PC-3 (cell line): ENCODE measurements around the gene PTPRQ. TPM values are rescaled to one million over a fixed set of nuclear protein-coding genes. Genes with fewer than 3 reads are reported as not detected.
A peak's percentile ranks its signal among the peaks of the same experiment; 100 is the strongest.

ENCODE experiments used
- ATAC-seq: fragments of 200-7000 bp; cut with Tn5 transposase; 2 replicates; pipeline ENCODE4 v1.9.1; 2020; ENCODE audit warnings: mild to moderate bottlenecking, moderate library complexity
- BruUV-seq: library from RNA; stranded (reverse); fragments of 400-500 nt; replicated peaks from 2 replicates; lab custom pipeline; 2021; lab: Mats Ljungman, UMichigan
- CTCF ChIA-PET: fragments of 300-600 bp; sonication (Branson Sonifier 250); formaldehyde crosslinking; loops from one replicate; lab custom pipeline; 2022; ENCODE audit warnings: antibody characterized with exemption; lab: Charles Lee
- POLR2A ChIA-PET: fragments of 300-600 bp; sonication (Branson Sonifier 250); formaldehyde crosslinking; loops from one replicate; lab custom pipeline; 2022; ENCODE audit warnings: antibody characterized with exemption; ENCODE audit not compliant: unreplicated experiment; lab: Charles Lee
- DNase-seq: peaks from one replicate; pipeline ENCODE4 v3.0.0-alpha.2; 2015
- H2AFZ ChIP-seq: fragments of 300-600 bp; sonication (generic); 2 replicates; pipeline ENCODE4 v1.6.0; 2016; ENCODE audit warnings: antibody characterized with exemption, low read length
- H3F3A ChIP-seq: fragments of 300-600 bp; sonication (generic); one replicate; pipeline ENCODE4 v1.6.0; 2017; ENCODE audit warnings: antibody characterized with exemption, low read length, control low read depth, mild to moderate bottlenecking; ENCODE audit not compliant: unreplicated experiment
- H3K27ac ChIP-seq: fragments of 300-600 bp; sonication (generic); 2 replicates; pipeline ENCODE4 v1.5.1; 2016; ENCODE audit warnings: mild to moderate bottlenecking, low read length
- H3K27me3 ChIP-seq: fragments of 300-600 bp; sonication (generic); 2 replicates; pipeline ENCODE4 v1.6.1; 2016; ENCODE audit warnings: low read length, mixed read lengths
- H3K36me3 ChIP-seq: fragments of 300-600 bp; sonication (generic); 2 replicates; pipeline ENCODE4 v1.6.1; 2016; ENCODE audit warnings: low read depth, mixed run types, low read length, mixed read lengths
- H3K4me1 ChIP-seq: fragments of 300-600 bp; sonication (generic); 2 replicates; pipeline ENCODE4 v1.5.1; 2016; ENCODE audit warnings: low read length; ENCODE audit not compliant: insufficient read depth
- H3K4me2 ChIP-seq: fragments of 300-600 bp; sonication (generic); 2 replicates; pipeline ENCODE4 v1.6.0; 2016; ENCODE audit warnings: low read length
- H3K4me3 ChIP-seq: fragments of 300-600 bp; sonication (generic); 2 replicates; pipeline ENCODE4 v1.5.1; 2016; ENCODE audit warnings: mild to moderate bottlenecking, low read length, mixed read lengths
- H3K79me2 ChIP-seq: fragments of 300-600 bp; sonication (generic); 2 replicates; pipeline ENCODE4 v1.6.1; 2017; ENCODE audit warnings: low read length, mixed read lengths
- H3K9ac ChIP-seq: fragments of 300-600 bp; sonication (generic); 2 replicates; pipeline ENCODE4 v1.6.0; 2016; ENCODE audit warnings: mild to moderate bottlenecking, low read length
- H3K9me2 ChIP-seq: fragments of 300-600 bp; sonication (generic); replicated peaks from 2 replicates; pipeline ENCODE4 v1.6.1; 2016; ENCODE audit warnings: mixed run types, low read length, mixed read lengths
- H3K9me3 ChIP-seq: fragments of 300-600 bp; sonication (generic); 2 replicates; pipeline ENCODE4 v1.6.1; 2016; ENCODE audit warnings: low read length, mixed read lengths
- H4K20me1 ChIP-seq: fragments of 300-600 bp; sonication (generic); 2 replicates; pipeline ENCODE4 v1.6.1; 2016; ENCODE audit warnings: low read length, mixed read lengths
- CTCF ChIP-seq: fragments of 300-600 bp; sonication (generic); conservative IDR thresholded peaks from 2 replicates; pipeline ENCODE4 v1.5.1; 2017; ENCODE audit warnings: antibody characterized with exemption, low read depth, mild to moderate bottlenecking, low read length
- EZH2 ChIP-seq: fragments of 300-600 bp; sonication (generic); IDR thresholded peaks from one replicate; pipeline ENCODE4 v1.6.1; 2017; ENCODE audit warnings: antibody characterized with exemption, mild to moderate bottlenecking, low read length; ENCODE audit not compliant: unreplicated experiment
- EZH2phosphoT487 ChIP-seq: fragments of 300-600 bp; sonication (generic); IDR thresholded peaks from 2 replicates; pipeline ENCODE4 v1.6.1; 2018; ENCODE audit warnings: mild to moderate bottlenecking, antibody characterized with exemption, low read length, borderline replicate concordance
- intact Hi-C: fragments of 100-400 bp; cut with micrococcal nuclease; formaldehyde crosslinking; loops from 2 replicates; pipeline ENCODE4 v1.9.0; 2023
- total RNA-seq: library from RNA; depleted of rRNA; stranded (reverse); fragments of >200 nt; gene quantifications from 2 replicates; pipeline ENCODE4 v1.2.3, GENCODE V29; 2014

Gene PTPRQ
- total RNA-seq, 1 experiment from 2014 or later, result 0.07 TPM

GRCh38 chr12:80602455-80602854 lies 158.4 kb downstream of the PTPRQ start:
- ATAC-seq, result no peak
- POLR2A ChIA-PET, result no interaction called here
- Histone ChIP-seq H3K36me3 (no peaks in the 10 kb centered on the region), H3K4me1 (0 out of 2 replicates have a peak, but pooled peaks cover 4% of the 10 kb centered on the region), H3K27ac (no peak overlapping the region), H4K20me1 (no peaks in the 10 kb centered on the region), H3F3A (no peaks in the 10 kb centered on the region), H2AFZ (no peak overlapping the region), H3K9ac (no peak overlapping the region), H3K9me3 (no peaks in the 10 kb centered on the region), H3K4me2 (no peak overlapping the region), H3K9me2 (no peaks in the 10 kb centered on the region), H3K27me3 (no peaks in the 10 kb centered on the region), H3K79me2 (no peaks in the 10 kb centered on the region), H3K4me3 (no peak overlapping the region)
- CTCF ChIA-PET, result no interaction called here
- DNase-seq, result no peak
- intact Hi-C loops, result no loop called here
- no TSS peak for BruUV-seq
- no peak for TF ChIP-seq EZH2phosphoT487
- TF ChIP-seq EZH2, result no peak
- no peak for TF ChIP-seq CTCF

GRCh38 chr12:80607361-80608135 lies 163.5 kb downstream of the PTPRQ start:
- Histone ChIP-seq H3K4me3 (no peak overlapping the region), H4K20me1 (no peaks in the 10 kb centered on the region), H3K4me2 (no peak overlapping the region), H3K79me2 (no peaks in the 10 kb centered on the region), H3K9me2 (no peaks in the 10 kb centered on the region), H3K9me3 (no peaks in the 10 kb centered on the region), H2AFZ (no peak overlapping the region), H3K27me3 (no peaks in the 10 kb centered on the region), H3K9ac (no peak overlapping the region), H3F3A (no peaks in the 10 kb centered on the region), H3K36me3 (no peaks in the 10 kb centered on the region), H3K27ac (no peak overlapping the region), H3K4me1 (no peaks in the 10 kb centered on the region)
- POLR2A ChIA-PET, result interaction anchor here (0.7 kb wide), 1 partner anchor 9 kb away, joined by 3 read pairs; no protein-coding TSS in a partner anchor
- DNase-seq (peak; percentile 40), ATAC-seq (peak; percentile 57)
- CTCF ChIA-PET, result interaction anchor here (1.0 kb wide), 1 partner anchor 134 kb away, joined by 4 read pairs; no protein-coding TSS in a partner anchor
- no TSS peak for BruUV-seq
- intact Hi-C loops, result no loop called here
- peak; percentile 72 for TF ChIP-seq CTCF
- no peak for TF ChIP-seq EZH2phosphoT487

GRCh38 chr12:80617733-80618132 lies 173.7 kb downstream of the PTPRQ start:
- Histone ChIP-seq H3K27me3 (no peaks in the 10 kb centered on the region), H3K9ac (no peak overlapping the region), H3F3A (no peaks in the 10 kb centered on the region), H3K4me1 (no peaks in the 10 kb centered on the region), H3K9me3 (no peaks in the 10 kb centered on the region), H3K9me2 (no peaks in the 10 kb centered on the region), H3K4me2 (no peak overlapping the region), H3K36me3 (no peaks in the 10 kb centered on the region), H3K79me2 (no peaks in the 10 kb centered on the region), H2AFZ (no peak overlapping the region), H3K27ac (no peak overlapping the region), H4K20me1 (no peaks in the 10 kb centered on the region), H3K4me3 (no peak overlapping the region)
- no TSS peak for BruUV-seq
- no peak for TF ChIP-seq EZH2
- ATAC-seq, result no peak
- ChIA-PET POLR2A (no interaction called here), CTCF (no interaction called here)
- intact Hi-C loops, result no loop called here
- DNase-seq, result no peak
